SH-SY5Y (cell line): ENCODE data around the gene SORCS3.

Source experiments
- GATA2 ChIP-seq: IDR thresholded peaks from 2 replicates; pipeline ENCODE4 v1.6.1; 2011; ENCODE audit warnings: mild to moderate bottlenecking, low read depth, low read length
- GATA3 ChIP-seq: IDR thresholded peaks from 2 replicates; pipeline ENCODE4 v1.6.1; 2011; ENCODE audit warnings: low read depth, mild to moderate bottlenecking, low read length, moderate library complexity

GRCh38 chr10:105192861-105193260, 551.8 kb downstream of the SORCS3 start:
- TF ChIP-seq GATA3 = no peak
- no peak for TF ChIP-seq GATA2
